Endometrium (tissue), 2 donors: ENCODE results near the gene EEIG2.
"Not testable (repeated sequence)": the region's sequence is repeated elsewhere in the genome, so short reads cannot be mapped to it uniquely, and the experiment has no call there.

ENCODE experiments used
- FAIRE-seq: peaks from 2 replicates; lab custom pipeline; 2012; peaks lifted over from hg19 to GRCh38; lab: Jason Lieb, UNC
- donor health status: control.
- donor health status: control.

EEIG2 gene

DNA sequence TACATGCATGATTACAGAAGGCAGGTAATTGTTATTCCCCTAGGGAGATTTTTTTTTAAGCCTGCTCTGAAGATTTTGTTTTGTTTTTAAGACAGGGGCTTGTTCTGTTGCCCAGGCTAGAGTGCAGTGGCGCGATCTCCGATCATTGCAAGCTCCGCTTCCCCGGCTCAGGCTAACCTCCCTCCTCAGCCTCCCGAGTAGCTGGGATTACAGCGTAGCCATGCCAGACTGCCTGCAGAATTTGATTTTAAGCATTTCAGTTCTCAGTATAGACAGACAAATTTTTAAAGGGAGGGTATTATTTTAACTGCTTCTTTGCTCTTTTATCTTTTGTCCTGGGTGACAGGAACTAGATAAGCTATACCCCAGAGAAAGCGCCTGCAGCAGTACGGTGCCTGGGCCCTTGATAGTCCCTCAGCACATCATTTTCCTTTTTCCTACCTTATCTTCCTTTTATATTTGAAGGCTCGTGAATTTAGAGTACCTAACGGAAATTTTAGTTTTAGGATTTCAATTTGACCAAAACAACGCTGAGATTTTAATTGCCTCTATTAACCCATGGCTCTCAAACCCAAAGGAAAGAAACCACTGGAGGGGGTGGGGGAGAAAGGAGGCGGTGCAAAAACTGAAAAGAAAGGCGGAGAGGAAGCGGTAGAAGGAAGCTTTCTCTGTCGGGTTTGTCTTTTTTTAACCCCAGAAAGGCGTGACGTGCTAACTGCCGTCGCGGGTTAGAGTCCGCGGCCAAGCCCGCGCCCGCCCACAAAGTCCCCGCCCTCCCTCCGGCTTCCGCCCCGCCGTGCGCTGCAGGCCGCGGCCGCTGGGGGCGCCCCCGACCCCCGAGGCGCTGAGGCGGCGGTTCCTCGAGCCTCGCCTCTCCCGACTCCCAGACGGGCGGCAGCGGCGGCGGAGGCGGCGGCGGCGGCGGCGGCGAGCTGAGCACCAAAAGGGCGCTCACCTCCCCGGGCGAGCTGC is at the start of gene EEIG2:
Gene EEIG2 (plus strand): TSS at position 886 of the 972 bp plus-strand sequence. CDS start 329 bp downstream, outside the sequence.
- FAIRE-seq: no peak

- no peak for FAIRE-seq
Measured at GRCh38 chr1:108511764-108512163, 48.1 kb upstream of the EEIG2 start.

GRCh38 chr1:108512239-108513043 is 47.5 kb upstream of the EEIG2 start:
- FAIRE-seq: peak; percentile 97

GRCh38 chr1:108513044-108513415 is 46.9 kb upstream of the EEIG2 start:
- FAIRE-seq: no peak

DNA sequence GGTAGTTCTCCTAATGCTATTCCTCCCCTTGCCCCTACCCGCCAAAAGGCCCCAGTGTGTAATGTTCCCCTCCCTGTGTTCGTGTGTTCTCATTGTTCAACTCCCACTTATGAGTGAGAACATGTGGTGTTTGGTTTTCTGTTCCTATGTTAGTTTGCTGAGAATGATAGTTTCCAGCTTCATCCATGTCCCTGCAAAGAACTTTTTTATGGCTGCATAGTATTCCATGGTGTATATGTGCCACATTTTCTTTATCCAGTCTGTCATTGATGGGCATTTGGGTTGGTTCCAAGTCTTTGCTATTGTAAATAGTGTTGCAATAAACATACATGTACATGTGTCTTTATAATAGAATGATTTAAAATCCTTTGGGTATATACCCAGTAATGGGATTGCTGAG is 46.0 kb upstream of the EEIG2 start:
- not testable (repeated sequence) for FAIRE-seq

- not testable (repeated sequence) for FAIRE-seq
Measured at GRCh38 chr1:108517301-108517897, 42.5 kb upstream of the EEIG2 start.

DNA sequence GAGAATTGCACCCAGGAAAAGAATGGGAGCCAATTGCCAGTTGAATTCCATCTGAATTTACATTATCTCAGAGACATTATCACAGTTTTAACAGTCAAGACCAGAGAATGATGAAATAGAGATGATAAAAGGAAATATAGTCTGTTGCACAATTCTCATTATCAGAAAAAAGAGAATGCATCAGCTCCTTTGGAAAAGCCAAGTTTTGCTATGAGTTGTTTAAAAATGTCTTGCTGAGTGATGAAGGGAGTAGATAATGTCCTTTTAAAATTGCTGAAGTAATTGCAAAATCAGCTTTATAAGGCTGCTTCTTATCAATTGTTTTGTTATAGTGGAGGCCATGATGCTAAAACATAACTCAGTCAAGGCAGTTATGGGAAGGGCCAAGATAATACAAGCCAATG is 37.9 kb upstream of the EEIG2 start:
- FAIRE-seq: no peak

DNA sequence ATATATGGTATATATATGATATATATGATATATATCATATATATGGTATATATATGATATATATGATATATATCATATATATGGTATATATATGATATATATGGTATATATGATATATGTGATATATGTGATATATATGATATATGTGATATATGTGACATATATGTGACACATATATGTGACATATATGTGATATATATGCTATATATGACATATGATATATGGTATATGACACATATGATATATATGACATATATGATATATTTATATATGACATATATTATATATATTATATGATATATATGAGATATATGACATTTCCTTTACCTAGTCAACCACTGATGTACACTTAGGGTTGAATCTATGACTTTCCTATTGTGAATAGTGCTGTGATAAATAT is 36.1 kb upstream of the EEIG2 start:
- no peak for FAIRE-seq

DNA sequence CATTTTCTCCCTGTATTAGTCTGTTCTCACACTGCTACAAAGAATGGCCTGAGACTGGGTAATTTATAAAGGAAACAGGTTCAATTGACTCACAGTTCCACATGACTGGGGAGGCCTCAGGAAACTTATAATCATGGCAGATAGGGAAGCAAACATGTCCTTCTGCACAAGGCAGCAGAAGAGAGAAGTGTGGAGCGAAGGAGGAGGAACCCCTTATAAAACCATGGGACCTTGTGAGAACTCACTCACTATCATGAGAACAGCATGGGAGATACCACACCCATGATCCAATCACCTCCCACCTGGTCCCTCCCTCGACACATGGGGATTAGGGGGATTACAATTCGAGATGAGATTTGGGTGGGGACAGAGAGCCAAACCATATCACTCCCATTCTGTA is 35.2 kb upstream of the EEIG2 start:
- no peak for FAIRE-seq

DNA sequence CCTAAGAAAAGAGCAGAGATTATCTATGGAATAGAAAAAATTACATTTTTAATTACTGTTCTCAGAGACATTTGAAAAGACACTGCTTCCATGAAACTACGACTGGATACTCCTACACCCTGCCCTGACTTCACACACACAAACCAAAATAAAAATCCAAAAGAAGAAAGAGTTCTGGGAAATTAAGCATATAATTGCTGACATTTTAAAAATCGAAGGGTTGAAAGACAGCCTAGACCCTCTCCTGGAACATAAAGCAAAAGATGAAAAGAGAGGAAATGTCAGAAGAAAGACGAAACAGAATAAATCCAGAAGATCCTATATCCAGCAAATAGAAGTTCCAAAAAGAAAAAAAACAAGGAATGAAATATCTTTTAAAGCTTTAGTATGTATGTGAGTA is 32.8 kb upstream of the EEIG2 start:
- FAIRE-seq: no peak

DNA sequence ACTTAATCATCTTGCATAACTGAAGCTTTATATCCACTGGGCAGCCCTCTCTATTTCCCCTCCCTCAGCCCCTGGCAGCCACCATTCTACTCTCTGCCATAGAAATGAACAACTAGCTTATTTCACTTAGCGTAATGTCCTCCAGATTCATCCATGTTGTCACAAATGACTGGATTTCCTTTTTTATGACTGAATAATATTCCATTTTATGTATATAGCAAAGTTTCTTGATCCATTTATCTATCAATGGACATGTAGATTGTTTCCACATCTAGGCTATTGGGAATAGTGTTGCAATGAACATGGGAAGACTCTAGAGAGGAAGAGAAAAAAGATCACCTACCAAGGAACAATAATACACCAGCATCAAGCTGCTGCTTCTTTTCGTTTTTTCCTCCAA is 32.1 kb upstream of the EEIG2 start:
- no peak for FAIRE-seq

GRCh38 chr1:108531444-108531843 is 28.5 kb upstream of the EEIG2 start:
- FAIRE-seq: no peak

- FAIRE-seq: no peak
Measured at GRCh38 chr1:108532730-108533129, 27.2 kb upstream of the EEIG2 start.

DNA sequence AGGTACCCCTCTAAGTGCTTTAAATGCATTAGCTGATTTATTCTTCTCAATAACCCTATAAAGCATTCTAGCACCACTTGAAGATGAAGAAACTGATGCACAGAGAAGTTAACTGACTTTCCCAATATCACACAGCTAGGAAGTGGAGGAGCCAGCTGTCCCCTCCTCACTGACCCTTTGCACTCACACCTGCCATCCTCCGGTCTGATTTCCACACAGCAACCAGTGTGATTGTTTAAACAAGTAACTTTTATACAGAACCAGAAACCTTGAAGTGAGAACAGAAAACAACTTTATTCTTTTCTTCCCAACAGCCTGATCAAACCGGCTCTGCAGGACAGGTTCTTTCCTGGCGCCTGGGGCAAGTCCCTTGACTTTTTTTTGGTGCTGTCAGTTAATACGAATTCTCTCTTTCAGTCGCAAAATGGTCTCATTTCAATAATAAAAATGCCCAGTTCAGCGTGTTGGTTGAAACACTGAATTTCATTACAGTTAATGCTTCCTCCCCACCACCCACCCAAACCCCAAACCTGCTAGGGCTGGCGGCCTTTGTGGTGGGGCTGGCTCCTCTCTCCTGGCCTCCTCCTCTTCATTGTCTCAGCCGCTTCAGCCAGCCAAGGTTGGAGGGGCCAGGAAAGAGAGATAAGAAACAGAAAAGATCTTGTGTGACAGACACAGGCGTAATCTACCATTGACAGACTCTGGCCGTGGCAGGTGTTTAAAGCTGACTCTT is 26.4 kb upstream of the EEIG2 start:
- no peak for FAIRE-seq

- no peak for FAIRE-seq
Measured at GRCh38 chr1:108534759-108535158, 25.1 kb upstream of the EEIG2 start.

- not testable (repeated sequence) for FAIRE-seq
Measured at GRCh38 chr1:108535315-108535897, 24.5 kb upstream of the EEIG2 start.

DNA sequence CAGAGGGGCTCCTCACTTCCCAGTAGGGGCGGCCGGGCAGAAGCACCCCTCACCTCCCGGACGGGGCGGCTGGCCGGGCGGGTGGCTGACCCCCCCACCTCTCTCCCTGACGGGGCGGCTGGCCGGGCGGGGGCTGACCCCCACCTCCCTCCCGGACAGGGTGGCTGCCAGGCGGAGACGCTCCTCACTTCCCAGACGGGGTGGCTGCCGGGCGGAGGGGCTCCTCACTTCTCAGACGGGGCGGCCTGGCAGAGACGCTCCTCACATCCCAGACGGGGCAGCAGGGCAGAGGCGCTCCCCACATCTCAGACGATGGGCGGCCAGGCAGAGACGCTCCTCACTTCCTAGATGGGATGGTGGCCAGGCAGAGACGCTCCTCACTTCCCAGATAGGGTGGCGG is 23.9 kb upstream of the EEIG2 start:
- FAIRE-seq: not testable (repeated sequence)

DNA sequence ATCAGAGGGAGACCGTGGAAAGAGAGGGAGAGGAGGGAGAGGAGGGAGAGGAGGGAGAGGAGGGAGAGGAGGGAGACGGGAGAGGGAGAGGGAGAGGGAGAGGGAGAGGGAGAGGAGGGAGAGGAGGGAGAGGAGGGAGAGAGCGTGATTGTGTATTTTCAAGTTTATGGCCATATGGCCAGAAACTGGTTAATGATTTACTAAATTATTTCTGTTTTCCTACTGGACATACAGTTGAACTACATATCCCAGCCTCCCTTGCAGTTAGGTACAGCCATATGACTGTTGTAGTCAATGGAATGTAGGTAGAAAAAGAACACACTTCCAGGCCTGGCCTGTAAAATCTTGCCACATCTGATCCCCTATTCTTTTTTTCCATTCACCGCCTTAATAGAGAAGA is 23.1 kb upstream of the EEIG2 start:
- FAIRE-seq: not testable (repeated sequence)

DNA sequence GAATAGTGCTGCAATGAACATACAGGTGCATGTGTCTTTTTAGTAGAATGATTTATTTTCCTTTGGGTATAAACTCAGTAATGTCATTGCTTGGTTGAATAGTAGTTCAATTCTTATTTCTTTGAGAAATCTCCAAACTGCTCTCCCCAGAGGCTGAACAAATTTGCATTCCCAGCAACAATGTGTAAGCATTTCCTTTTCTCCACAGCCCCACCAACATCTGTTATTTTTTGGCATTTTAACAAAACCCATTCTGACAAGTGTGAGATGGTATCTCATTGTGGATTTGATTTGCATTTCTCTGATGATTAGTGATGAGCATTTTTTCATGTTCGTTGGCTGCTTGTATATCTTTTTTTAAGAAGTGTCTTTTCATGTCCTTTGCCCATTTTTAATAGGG is 21.9 kb upstream of the EEIG2 start:
- FAIRE-seq: no peak

- no peak for FAIRE-seq
Measured at GRCh38 chr1:108540977-108541376, 18.9 kb upstream of the EEIG2 start.

- FAIRE-seq: no peak
Measured at GRCh38 chr1:108541861-108542260, 18.0 kb upstream of the EEIG2 start.

DNA sequence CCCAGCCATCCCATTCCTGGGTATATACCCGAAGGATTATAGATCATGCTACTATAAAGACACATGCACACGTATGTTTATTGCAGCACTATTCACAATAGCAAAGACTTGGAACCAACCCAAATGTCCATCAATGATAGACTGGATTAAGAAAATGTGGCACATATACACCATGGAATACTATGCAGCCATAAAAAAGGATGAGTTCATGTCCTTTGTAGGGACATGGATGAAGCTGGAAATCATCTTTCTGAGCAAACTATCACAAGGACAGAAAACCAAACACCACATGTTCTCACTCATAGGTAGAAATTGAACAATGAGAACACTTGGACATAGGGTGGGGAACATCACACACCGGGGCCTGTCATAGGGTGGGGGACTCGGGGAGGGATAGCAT is 12.4 kb upstream of the EEIG2 start:
- FAIRE-seq: not testable (repeated sequence)
